K562 (cell line): ENCODE data around the gene FARP1. TPM values are rescaled to one million over a fixed set of nuclear protein-coding genes. Genes with fewer than 3 reads are reported as not detected.

Experiments used
- ATAC-seq: fragments of 200-7000 bp; cut with Tn5 transposase; 3 replicates; pipeline ENCODE4 v1.9.1; 2020; ENCODE audit warnings: moderate library complexity
- BruUV-seq: library from RNA; stranded (reverse); fragments of 400-500 nt; replicated peaks from 2 replicates; lab custom pipeline; 2021; lab: Mats Ljungman, UMichigan
- CTCF ChIA-PET: fragments of 300-600 bp; formaldehyde crosslinking; extraction: SDS; loops from one replicate; lab custom pipeline; 2021; ENCODE audit warnings: low intra/inter-chr PET ratio; lab: Yijun Ruan, JAX
- POLR2A ChIA-PET: fragments of 300-600, 350-650 bp; sonication (Branson Sonifier 250); formaldehyde crosslinking; extraction: SDS; loops from one replicate; lab custom pipeline; 2021; ENCODE audit warnings: antibody characterized with exemption, inconsistent platforms; lab: Yijun Ruan, JAX
- DNase-seq, 4 experiments: peaks; one replicate each; pipeline versions ENCODE4 v3.0.0 to v3.0.0-alpha.2; 2011 to 2018; ENCODE audit warnings: low spot score in 3 of 4, mixed read lengths in 3 of 4; ENCODE audit errors: extremely low read depth in 1 of 4
- FAIRE-seq: peaks from 2 replicates; lab custom pipeline; 2011; peaks lifted over from hg19 to GRCh38; lab: Jason Lieb, UNC
- H2AFZ ChIP-seq: 2 replicates; pipeline ENCODE4 v1.6.0; 2011; ENCODE audit warnings: low read depth, low read length, control low read depth, inconsistent platforms
- H3K27ac ChIP-seq: fragments of 200-600 bp; 3 replicates; pipeline ENCODE4 v1.8.0; 2011; ENCODE audit warnings: low read depth, mild to moderate bottlenecking, control low read depth, inconsistent platforms, low read length, moderate library complexity, mixed read lengths; ENCODE audit errors: extremely low read depth
- H3K27me3 ChIP-seq, 2 experiments: fragments of 300-600 bp in 1 of 2; 2 replicates in 1 of 2; 3 replicates in 1 of 2; pipeline versions ENCODE4 v1.6.0 to v1.8.0; 2011; ENCODE audit warnings: inconsistent platforms in 2 of 2, low read length in 2 of 2, mild to moderate bottlenecking in 1 of 2, mixed read lengths in 1 of 2, moderate library complexity in 1 of 2; ENCODE audit not compliant: control insufficient read depth in 2 of 2, insufficient read depth in 2 of 2
- H3K36me3 ChIP-seq: fragments of 300-600 bp; 3 replicates; pipeline ENCODE4 v1.8.0; 2011; ENCODE audit warnings: mild to moderate bottlenecking, low read length, inconsistent platforms; ENCODE audit not compliant: control insufficient read depth, insufficient read depth
- H3K4me1 ChIP-seq, 2 experiments: fragments of 200-600 bp in 1 of 2; replicated peaks in 1 of 2; 2 replicates in 1 of 2; 3 replicates in 1 of 2; pipeline versions ENCODE4 v1.5.1 to v1.8.0; 2011; ENCODE audit warnings: inconsistent platforms in 2 of 2, low read length in 2 of 2, mild to moderate bottlenecking in 1 of 2, mixed read lengths in 1 of 2, moderate library complexity in 1 of 2; ENCODE audit not compliant: control insufficient read depth in 2 of 2, insufficient read depth in 2 of 2
- H3K4me2 ChIP-seq: 2 replicates; pipeline ENCODE4 v1.6.1; 2011; ENCODE audit warnings: low read length, control low read depth, inconsistent platforms, mixed read lengths; ENCODE audit not compliant: insufficient read depth
- H3K4me3 ChIP-seq: fragments of 200-600 bp; sonication (generic), shearing (Covaris generic); 2 replicates; pipeline ENCODE4 v1.5.1; 2016; ENCODE audit warnings: control low read depth, inconsistent platforms
- H3K79me2 ChIP-seq: fragments of 200-600 bp; 3 replicates; pipeline ENCODE4 v1.8.0; 2011; ENCODE audit warnings: low read length, inconsistent platforms; ENCODE audit not compliant: control insufficient read depth, insufficient read depth
- H3K9ac ChIP-seq, 2 experiments: 2 replicates each; pipeline versions ENCODE4 v1.6.0 to v1.6.1; 2011; ENCODE audit warnings: low read depth in 2 of 2, low read length in 2 of 2, control low read depth in 1 of 2, inconsistent platforms in 1 of 2, mild to moderate bottlenecking in 1 of 2, mixed read lengths in 1 of 2; ENCODE audit not compliant: insufficient read depth in 1 of 2
- H3K9me1 ChIP-seq: one replicate; pipeline ENCODE4 v1.6.0; 2011; ENCODE audit warnings: inconsistent platforms, mild to moderate bottlenecking, low read length, moderate library complexity; ENCODE audit not compliant: control insufficient read depth, insufficient read depth
- H3K9me3 ChIP-seq: replicated peaks from 2 replicates; pipeline ENCODE4 v1.5.1; 2011; ENCODE audit warnings: low read depth, low read length, inconsistent platforms; ENCODE audit not compliant: control insufficient read depth, insufficient read depth
- H4K20me1 ChIP-seq: replicated peaks from 2 replicates; pipeline ENCODE4 v1.6.1; 2011; ENCODE audit warnings: low read length, inconsistent platforms, mixed read lengths; ENCODE audit not compliant: control insufficient read depth, insufficient read depth
- ATF7 ChIP-seq: fragments of 450-650 bp; IDR thresholded peaks from 2 replicates; pipeline ENCODE4 v1.7.1; 2014; ENCODE audit warnings: mild to moderate bottlenecking, moderate library complexity
- CGGBP1 ChIP-seq: fragments of 250-450 bp; sonication (Bioruptor Pico); IDR thresholded peaks from 2 replicates; pipeline ENCODE4 v1.9.0; 2021; ENCODE audit warnings: mild to moderate bottlenecking
- CREB1 ChIP-seq, 2 experiments: sonication (generic) in 1 of 2; formaldehyde crosslinking in 1 of 2; IDR thresholded peaks; 2 replicates each; pipeline versions ENCODE4 v1.6.1 to v1.8.0; 2012 to 2022; ENCODE audit warnings: inconsistent platforms in 1 of 2, mild to moderate bottlenecking in 1 of 2, missing genetic modification reagents in 1 of 2, moderate library complexity in 1 of 2
- FOXJ2 ChIP-seq: fragments of 200-800 bp; sonication (Bioruptor generic); IDR thresholded peaks from 2 replicates; pipeline ENCODE4 v1.6.1; 2016; ENCODE audit warnings: missing genetic modification characterization, missing compliant biosample characterization
- ILK ChIP-seq: fragments of 450-650 bp; IDR thresholded peaks from 2 replicates; pipeline ENCODE4 v1.6.1; 2016; ENCODE audit warnings: missing genetic modification characterization, low read depth, mild to moderate bottlenecking, missing compliant biosample characterization, moderate library complexity, borderline replicate concordance
- MAZ ChIP-seq, 2 experiments: fragments of 450-650 bp in 1 of 2; sonication (generic) in 1 of 2; formaldehyde crosslinking; IDR thresholded peaks in 1 of 2; conservative IDR thresholded peaks in 1 of 2; 2 replicates each; pipeline versions ENCODE4 v1.4.0 to v1.5.0; 2020; ENCODE audit warnings: mild to moderate bottlenecking in 1 of 2, missing genetic modification reagents in 1 of 2
- RFX1 ChIP-seq: fragments of 450-650 bp; IDR thresholded peaks from 2 replicates; pipeline ENCODE4 v1.6.1; 2016; ENCODE audit warnings: mild to moderate bottlenecking, moderate library complexity
- RUNX1 ChIP-seq: sonication (generic); IDR thresholded peaks from 2 replicates; pipeline ENCODE4 v1.6.1; 2016; ENCODE audit warnings: antibody characterized with exemption, low read depth
- SIN3B ChIP-seq: fragments of 450-650 bp; IDR thresholded peaks from 2 replicates; pipeline ENCODE4 v1.6.1; 2017; ENCODE audit warnings: low read depth, mild to moderate bottlenecking, moderate library complexity
- SMAD3 ChIP-seq: fragments of 450-650 bp; formaldehyde crosslinking; conservative IDR thresholded peaks from 2 replicates; pipeline ENCODE4 v1.4.0; 2020; ENCODE audit warnings: mild to moderate bottlenecking
- TFE3 ChIP-seq: fragments of 450-650 bp; formaldehyde crosslinking; IDR thresholded peaks from 2 replicates; pipeline ENCODE4 v1.4.0; 2020; ENCODE audit warnings: mild to moderate bottlenecking, mixed read lengths
- ZKSCAN8 ChIP-seq: fragments of 200-800 bp; sonication (Bioruptor generic); IDR thresholded peaks from 2 replicates; pipeline ENCODE4 v1.6.1; 2016; ENCODE audit warnings: missing genetic modification characterization, missing compliant biosample characterization
- ZNF212 ChIP-seq: fragments of 450-650 bp; formaldehyde crosslinking; IDR thresholded peaks from 2 replicates; pipeline ENCODE4 v1.4.0; 2020; ENCODE audit warnings: mild to moderate bottlenecking
- ZNF253 ChIP-seq: fragments of 250-450 bp; sonication (Bioruptor Pico); conservative IDR thresholded peaks from 2 replicates; pipeline ENCODE4 v1.6.1; 2021; ENCODE audit warnings: mild to moderate bottlenecking
- ZNF316 ChIP-seq: fragments of 450-650 bp; IDR thresholded peaks from 2 replicates; pipeline ENCODE4 v1.6.1; 2016
- WGBS: fragments of 100-300 bp; shearing (Covaris generic); methylation state at CpG from one replicate; pipeline ENCODE4 v1.1.6; 2016; ENCODE audit warnings: low coverage, mixed read lengths; ENCODE audit not compliant: insufficient coverage; ENCODE audit errors: missing lambda C conversion rate; 5-methylcytosine and 5-hydroxymethylcytosine counted together
- in situ Hi-C: fragments of 300-500 bp; cut with MboI; formaldehyde crosslinking; loops from 4 replicates; pipeline ENCODE4 v1.15.0; 2018; ENCODE audit warnings: inconsistent platforms, mixed read lengths
- intact Hi-C: fragments of 100-400 bp; cut with micrococcal nuclease; formaldehyde crosslinking; loops from 2 replicates; pipeline ENCODE4 v1.14.2; 2022
- polyA plus RNA-seq, 8 experiments: library from polyadenylated mRNA; depleted of rRNA in 4 of 8; stranded (reverse) in 5 of 8; unstranded in 3 of 8; fragments of >200 nt; fragmentation: Nextera tagmentation in 2 of 8; fragmentation: Illumina TruSeq in 1 of 8; extraction: Ambion mirVana in 2 of 8; extraction: Trizol in 1 of 8; gene quantifications; 2 replicates each; pipeline versions ENCODE4 v1.2.1 to v1.2.3, GENCODE V29; 2011 to 2014; ENCODE audit warnings: inconsistent platforms in 1 of 8, missing spikeins in 1 of 8
- total RNA-seq, 7 experiments: library from RNA; depleted of rRNA in 6 of 7; stranded (reverse); fragments of >200 nt in 6 of 7; fragmentation: Illumina TruSeq in 2 of 7; extraction: Trizol in 2 of 7; gene quantifications; 2 replicates each; pipeline versions ENCODE4 v1.2.1 to v1.2.3, GENCODE V29; 2011 to 2021; ENCODE audit warnings: low replicate concordance in 1 of 7

FARP1 gene
- total and polyA plus RNA-seq, 9 of the 15 experiments (the other 6 are each of a cell fraction or from before 2014, with no cell fraction given): 0.03 to 0.29 (median 0.05) TPM; not detected in 3

DNA sequence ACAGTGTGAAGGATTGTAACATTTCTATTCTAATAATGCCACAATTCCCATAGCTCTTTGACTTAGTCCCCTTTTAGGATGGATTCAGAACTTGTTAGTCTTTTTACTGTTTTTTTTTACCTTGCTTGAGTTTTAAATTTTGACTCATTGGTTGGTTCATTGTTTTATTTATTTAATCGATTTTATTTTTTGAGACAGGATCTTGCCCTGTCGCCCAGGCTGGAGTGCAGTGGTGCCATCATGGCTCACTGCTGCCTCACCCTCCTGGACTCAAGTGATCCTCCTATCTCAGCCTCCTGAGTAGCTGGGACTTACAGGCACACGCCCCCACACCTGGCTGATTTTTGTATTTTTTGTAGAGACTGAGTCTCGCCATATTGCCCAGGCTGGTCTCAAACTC lies 39.3 kb downstream of the FARP1 start:
- FAIRE-seq (no peak), DNase-seq (no peak), ATAC-seq (no peak)
- Histone ChIP-seq H3K9ac (no peak overlapping the region), H3K79me2 (no peaks in the 10 kb centered on the region), H3K27ac (no peak overlapping the region), H2AFZ (no peak overlapping the region), H3K9me3 (no peaks in the 10 kb centered on the region), H3K36me3 (no peaks in the 10 kb centered on the region), H3K27me3 (peaks cover 0 to 7% of the 10 kb centered on the region in 2 experiments; a peak in 3 of 5 replicates), H3K4me2 (no peak overlapping the region), H3K4me1 (no peaks in the 10 kb centered on the region; a peak in 1 of 5 replicates), H4K20me1 (no peaks in the 10 kb centered on the region), H3K4me3 (no peak overlapping the region), H3K9me1 (no peaks in the 10 kb centered on the region)
- TF ChIP-seq SIN3B: no peak
- no peak for TF ChIP-seq RFX1
- 0% methylated on average over 4 of the region's 4 CpGs for WGBS
- in situ Hi-C loops: no loop called here
- POLR2A ChIA-PET: interaction anchor here (0.7 kb wide), 1 partner anchor 83 kb away, joined by 3 read pairs; no protein-coding TSS in a partner anchor
- intact Hi-C loops: no loop called here
- BruUV-seq: no TSS peak
- CTCF ChIA-PET: no interaction called here

DNA sequence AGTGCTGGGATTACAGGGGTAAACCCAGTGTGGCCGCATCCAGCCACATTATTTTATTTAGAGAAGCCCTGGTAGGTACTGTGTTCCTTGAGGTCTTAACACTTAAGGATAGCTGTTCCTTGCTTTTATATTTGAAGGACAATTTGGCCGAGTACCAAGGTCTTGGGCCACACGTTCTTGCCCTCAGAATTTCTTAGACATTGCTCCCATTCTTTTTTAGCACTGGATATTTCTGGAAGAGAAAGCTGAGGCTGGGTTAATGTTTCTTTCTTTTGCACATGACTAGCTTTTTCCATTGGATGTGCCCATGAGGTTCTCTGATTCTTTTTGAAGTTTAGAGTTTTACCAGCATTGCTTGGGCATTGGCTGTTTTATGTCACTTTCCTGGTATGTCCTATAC lies 39.7 kb downstream of the FARP1 start:
- FAIRE-seq (no peak), DNase-seq (no peak), ATAC-seq (no peak)
- Histone ChIP-seq H3K4me1 (no peaks in the 10 kb centered on the region), H3K79me2 (no peaks in the 10 kb centered on the region), H3K4me2 (no peak overlapping the region), H4K20me1 (no peaks in the 10 kb centered on the region), H3K9ac (no peak overlapping the region), H3K36me3 (no peaks in the 10 kb centered on the region), H3K27me3 (peaks cover 0 to 5% of the 10 kb centered on the region in 2 experiments; a peak in 3 of 5 replicates), H3K9me1 (no peaks in the 10 kb centered on the region), H3K9me3 (no peaks in the 10 kb centered on the region), H3K4me3 (no peak overlapping the region), H3K27ac (no peak overlapping the region), H2AFZ (no peak overlapping the region)
- ChIA-PET CTCF (no interaction called here), POLR2A (interaction anchor here (0.7 kb wide), 1 partner anchor 83 kb away, joined by 3 read pairs; no protein-coding TSS in a partner anchor)
- 0% methylated on average over 3 of the region's 3 CpGs for WGBS
- TF ChIP-seq ZNF212 (CRISPR knock-in tag) (no peak), ZKSCAN8 (CRISPR knock-in tag) (no peak), ILK (tag) (no peak), CREB1 (IDR thresholded peaks at IDR 0.05) (no peak), CREB1 (CRISPR knock-in tag; IDR thresholded peaks at IDR 0.05) (no peak), SMAD3 (CRISPR knock-in tag) (no peak), ZNF253 (no peak), CGGBP1 (CRISPR knock-in tag) (no peak), FOXJ2 (tag) (no peak), TFE3 (no peak), MAZ (CRISPR knock-in tag; conservative IDR thresholded peaks at IDR 0.05 in 1 of 2, IDR thresholded peaks at IDR 0.05 in 1 of 2) (no peak), RUNX1 (no peak), ATF7 (no peak), ZNF316 (no peak)
- no TSS peak for BruUV-seq
- intact Hi-C loops: no loop called here
- in situ Hi-C loops: no loop called here
